PC-9 (cell line): ENCODE results near the gene ABR. TPM values are rescaled to one million over a fixed set of nuclear protein-coding genes. Genes with fewer than 3 reads are reported as not detected.

Source experiments
- BruUV-seq: library from RNA; stranded (reverse); fragments of 400-500 nt; replicated peaks from 2 replicates; lab custom pipeline; 2021; lab: Mats Ljungman, UMichigan
- CTCF ChIA-PET: fragments of 300-600 bp; sonication (Branson Sonifier 250); formaldehyde crosslinking; loops from one replicate; lab custom pipeline; 2022; ENCODE audit warnings: antibody characterized with exemption; lab: Charles Lee
- POLR2A ChIA-PET: fragments of 300-600 bp; sonication (Branson Sonifier 250); formaldehyde crosslinking; loops from one replicate; lab custom pipeline; 2022; ENCODE audit warnings: antibody characterized with exemption; ENCODE audit not compliant: unreplicated experiment; lab: Charles Lee
- DNase-seq, 2 experiments: peaks; one replicate each; pipeline versions ENCODE4 v3.0.0 to v3.0.0-alpha.2; 2015 to 2022; ENCODE audit warnings: mixed read lengths in 1 of 2
- H2AFZ ChIP-seq: fragments of 200-600 bp; sonication (generic); 2 replicates; pipeline ENCODE4 v1.8.1; 2017; ENCODE audit warnings: antibody characterized with exemption
- H3F3A ChIP-seq: fragments of 200-600 bp; sonication (generic); 2 replicates; pipeline ENCODE4 v1.8.1; 2017; ENCODE audit warnings: antibody characterized with exemption, mild to moderate bottlenecking, low read depth; ENCODE audit not compliant: insufficient read depth
- H3K27ac ChIP-seq: fragments of 200-600 bp; sonication (generic); 2 replicates; pipeline ENCODE4 v1.6.1; 2016; ENCODE audit warnings: mixed run types
- H3K27me3 ChIP-seq: fragments of 200-600 bp; sonication (generic); 2 replicates; pipeline ENCODE4 v1.6.1; 2016; ENCODE audit warnings: low read depth, mixed run types; ENCODE audit not compliant: insufficient read depth
- H3K36me3 ChIP-seq: fragments of 200-600 bp; sonication (generic); 2 replicates; pipeline ENCODE4 v1.6.1; 2016; ENCODE audit warnings: low read depth, mixed run types
- H3K4me1 ChIP-seq: fragments of 200-600 bp; sonication (generic); replicated peaks from 2 replicates; pipeline ENCODE4 v1.6.1; 2016; ENCODE audit warnings: mixed run types; ENCODE audit not compliant: insufficient read depth
- H3K4me2 ChIP-seq: fragments of 200-600 bp; sonication (generic); 2 replicates; pipeline ENCODE4 v1.6.1; 2017; ENCODE audit warnings: mixed run types
- H3K4me3 ChIP-seq: fragments of 200-600 bp; sonication (generic); 2 replicates; pipeline ENCODE4 v1.6.1; 2016; ENCODE audit warnings: mixed run types
- H3K79me2 ChIP-seq: fragments of 200-600 bp; sonication (generic); 2 replicates; pipeline ENCODE4 v1.6.1; 2017; ENCODE audit warnings: low read depth, mixed run types
- H3K9me2 ChIP-seq: fragments of 200-600 bp; sonication (generic); 2 replicates; pipeline ENCODE4 v1.8.1; 2017; ENCODE audit warnings: mild to moderate bottlenecking; ENCODE audit not compliant: insufficient read depth
- H3K9me3 ChIP-seq: fragments of 200-600 bp; sonication (generic); 2 replicates; pipeline ENCODE4 v1.8.1; 2016; ENCODE audit warnings: low read depth; ENCODE audit not compliant: insufficient read depth
- H4K20me1 ChIP-seq: fragments of 200-600 bp; sonication (generic); 2 replicates; pipeline ENCODE4 v1.8.1; 2017; ENCODE audit not compliant: insufficient read depth
- EZH2 ChIP-seq: fragments of 200-600 bp; sonication (generic); IDR thresholded peaks from 2 replicates; pipeline ENCODE4 v1.8.0; 2017; ENCODE audit warnings: antibody characterized with exemption, low read depth
- intact Hi-C: fragments of 100-400 bp; cut with micrococcal nuclease; formaldehyde crosslinking; loops from one replicate; pipeline ENCODE4 v1.10.0; 2022; ENCODE audit not compliant: unreplicated experiment
- total RNA-seq: library from RNA; stranded (reverse); gene quantifications from 2 replicates; pipeline ENCODE4 v1.2.3, GENCODE V29; 2021
- TF ChIP-seq, protein P1 (sequence below): fragments of 200-600 bp; sonication (generic); conservative IDR thresholded peaks from 2 replicates; pipeline ENCODE4 v1.6.1; 2017; ENCODE audit warnings: mixed run types, antibody characterized with exemption, mild to moderate bottlenecking, moderate library complexity

The ABR gene
- total RNA-seq, 1 experiment from 2014 or later: 76.0 TPM

DNA sequence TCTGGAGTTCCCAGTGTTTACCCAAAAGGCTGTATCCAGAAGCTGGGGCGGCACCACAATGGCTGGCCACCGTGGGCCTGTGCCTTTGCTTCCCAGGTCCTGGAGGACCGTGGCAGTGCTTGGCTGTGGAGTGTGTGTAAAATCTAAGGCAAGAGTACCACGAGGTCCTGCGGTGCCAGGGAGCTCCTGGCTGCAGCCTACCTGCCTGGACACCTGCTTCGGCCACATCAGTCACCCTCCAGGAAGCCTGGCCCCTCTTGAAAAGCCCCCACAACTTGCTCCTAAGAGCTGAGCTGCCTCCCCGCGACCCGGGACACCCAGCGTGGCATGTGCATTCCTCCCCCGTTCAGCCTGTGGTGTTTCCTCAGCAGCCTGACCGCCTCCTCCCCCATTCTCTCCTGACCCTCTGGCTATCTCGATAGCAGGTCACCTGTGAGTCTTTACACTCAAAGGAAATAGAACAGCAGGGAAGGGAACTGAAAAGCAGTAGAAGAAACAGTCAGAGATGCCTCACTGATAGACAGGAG is 174.9 kb downstream of the ABR start:
- no peaks in the 10 kb centered on the region for H3K9me3 ChIP-seq
- BruUV-seq: no TSS peak
- TF ChIP-seq, protein P1, sequence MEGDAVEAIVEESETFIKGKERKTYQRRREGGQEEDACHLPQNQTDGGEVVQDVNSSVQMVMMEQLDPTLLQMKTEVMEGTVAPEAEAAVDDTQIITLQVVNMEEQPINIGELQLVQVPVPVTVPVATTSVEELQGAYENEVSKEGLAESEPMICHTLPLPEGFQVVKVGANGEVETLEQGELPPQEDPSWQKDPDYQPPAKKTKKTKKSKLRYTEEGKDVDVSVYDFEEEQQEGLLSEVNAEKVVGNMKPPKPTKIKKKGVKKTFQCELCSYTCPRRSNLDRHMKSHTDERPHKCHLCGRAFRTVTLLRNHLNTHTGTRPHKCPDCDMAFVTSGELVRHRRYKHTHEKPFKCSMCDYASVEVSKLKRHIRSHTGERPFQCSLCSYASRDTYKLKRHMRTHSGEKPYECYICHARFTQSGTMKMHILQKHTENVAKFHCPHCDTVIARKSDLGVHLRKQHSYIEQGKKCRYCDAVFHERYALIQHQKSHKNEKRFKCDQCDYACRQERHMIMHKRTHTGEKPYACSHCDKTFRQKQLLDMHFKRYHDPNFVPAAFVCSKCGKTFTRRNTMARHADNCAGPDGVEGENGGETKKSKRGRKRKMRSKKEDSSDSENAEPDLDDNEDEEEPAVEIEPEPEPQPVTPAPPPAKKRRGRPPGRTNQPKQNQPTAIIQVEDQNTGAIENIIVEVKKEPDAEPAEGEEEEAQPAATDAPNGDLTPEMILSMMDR: no peak
- no peak for TF ChIP-seq EZH2
- intact Hi-C loops: no loop called here
- no peaks in the 10 kb centered on the region for H3K4me1 ChIP-seq
- no peak overlapping the region for H2AFZ ChIP-seq
- no peak overlapping the region for H3K27ac ChIP-seq
- no peaks in the 10 kb centered on the region; the same call in 1 of the 2 replicates for H3K79me2 ChIP-seq
- no peak for DNase-seq
- no peaks in the 10 kb centered on the region for H3K9me2 ChIP-seq
- H3K4me2 ChIP-seq: no peak overlapping the region
- 0 out of 2 replicates have a peak, but pooled peaks cover 19% of the 10 kb centered on the region for H3K36me3 ChIP-seq
- POLR2A ChIA-PET: no interaction called here
- peaks cover 25% of the 10 kb centered on the region for H3F3A ChIP-seq
- H4K20me1 ChIP-seq: peaks cover 32% of the 10 kb centered on the region
- no peaks in the 10 kb centered on the region for H3K27me3 ChIP-seq
- CTCF ChIA-PET: no interaction called here
- no peak overlapping the region for H3K4me3 ChIP-seq

GRCh38 chr17:1003972-1004768 is 175.6 kb downstream of the ABR start:
- Histone ChIP-seq H3K4me3 (no peak overlapping the region), H3K9me2 (no peaks in the 10 kb centered on the region), H3K27me3 (no peaks in the 10 kb centered on the region), H3K79me2 (no peaks in the 10 kb centered on the region; the same call in 1 of the 2 replicates), H3K27ac (no peak overlapping the region), H3K9me3 (no peaks in the 10 kb centered on the region), H4K20me1 (peaks cover 37% of the 10 kb centered on the region), H3K4me1 (no peaks in the 10 kb centered on the region), H3K36me3 (peaks cover 23% of the 10 kb centered on the region; the same call in 1 of the 2 replicates), H3K4me2 (no peak overlapping the region), H3F3A (peaks cover 25% of the 10 kb centered on the region), H2AFZ (no peak overlapping the region)
- no peak for TF ChIP-seq EZH2
- TF ChIP-seq, protein P1: no peak
- BruUV-seq: no TSS peak
- DNase-seq: no peak
- intact Hi-C loops: no loop called here
- CTCF ChIA-PET: no interaction called here
- POLR2A ChIA-PET: no interaction called here

- Histone ChIP-seq H3K27ac (no peak overlapping the region), H3F3A (peaks cover 29% of the 10 kb centered on the region), H3K9me2 (no peaks in the 10 kb centered on the region), H3K27me3 (no peaks in the 10 kb centered on the region), H3K4me1 (peaks cover 4% of the 10 kb centered on the region), H3K4me3 (no peak overlapping the region), H3K9me3 (no peaks in the 10 kb centered on the region), H4K20me1 (peaks cover 41% of the 10 kb centered on the region), H3K79me2 (peaks cover 4% of the 10 kb centered on the region), H3K36me3 (peaks cover 23% of the 10 kb centered on the region; the same call in 1 of the 2 replicates), H3K4me2 (no peak overlapping the region), H2AFZ (no peak overlapping the region)
- TF ChIP-seq, protein P1: no peak
- no peak for TF ChIP-seq EZH2
- no peak for DNase-seq
- ChIA-PET CTCF (no interaction called here), POLR2A (no interaction called here)
- intact Hi-C loops: no loop called here
- BruUV-seq: TSS peak; percentile 5
Observed at GRCh38 chr17:1003633-1003971, 176.2 kb downstream of the ABR start.
